DMS114 treated with DMSO at 0.1 percent for 48 hours (cell line): ENCODE measurements around the gene ARHGAP31.
"Not testable (repeated sequence)": the region's sequence is repeated elsewhere in the genome, so short reads cannot be mapped to it uniquely, and the experiment has no call there.

Experiments
- DNase-seq: peaks from one replicate; lab custom pipeline; 2025; ENCODE audit not compliant: unreplicated experiment; lab: John Stamatoyannopoulos, UW

Gene ARHGAP31

DNA sequence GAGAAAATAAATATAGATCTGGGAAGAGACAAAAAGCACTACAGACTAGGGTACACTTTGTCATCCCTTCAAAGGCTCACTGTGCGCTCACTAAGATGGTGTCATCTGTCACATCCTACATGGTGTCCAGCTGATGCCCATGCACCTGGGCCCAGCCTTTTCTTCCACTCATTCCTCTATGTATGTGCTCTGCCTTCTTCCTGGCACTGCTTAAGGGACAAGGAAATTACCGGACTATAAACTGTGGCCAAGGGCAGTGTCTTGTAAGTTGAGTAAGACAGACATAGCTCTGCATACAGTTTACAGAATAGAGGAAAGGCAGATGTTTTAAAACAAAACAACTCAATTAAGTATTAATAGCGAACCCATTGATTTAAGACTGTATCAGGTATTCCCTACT is 52.9 kb downstream of the ARHGAP31 start:
- no peak for DNase-seq

DNA sequence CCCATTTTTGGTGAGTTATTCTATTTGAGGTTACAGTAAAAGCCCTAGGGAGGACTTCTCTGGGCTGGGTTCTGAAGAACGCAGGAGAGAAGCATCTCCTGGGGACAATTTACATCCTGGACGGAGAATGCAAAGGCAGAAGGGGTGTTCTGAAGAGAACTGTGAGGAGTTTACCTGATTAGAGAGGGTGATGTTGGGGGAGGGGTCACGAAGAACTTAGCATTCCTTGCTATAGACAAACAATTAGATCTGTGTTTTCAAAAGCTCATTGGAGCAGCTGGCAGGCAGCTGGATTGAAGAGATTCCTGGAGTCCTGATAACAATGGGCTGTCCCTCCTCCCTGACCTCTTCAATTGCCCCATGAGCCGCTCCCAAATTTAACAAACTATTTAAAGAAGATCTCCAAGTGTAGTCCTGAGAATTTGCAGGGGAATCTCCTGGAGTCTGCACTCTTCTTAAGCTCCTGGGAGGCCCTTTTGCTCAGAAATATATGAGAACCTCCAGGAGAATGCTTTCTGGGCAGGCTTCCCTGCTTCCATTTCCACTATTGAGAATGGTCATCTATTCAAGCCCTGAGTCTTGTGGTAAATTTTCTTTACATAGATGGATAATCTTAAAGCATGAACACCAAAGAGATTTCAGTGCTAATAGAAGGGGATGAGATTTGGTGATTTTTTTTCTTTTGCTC is 55.3 kb downstream of the ARHGAP31 start:
- DNase-seq = no peak

DNA sequence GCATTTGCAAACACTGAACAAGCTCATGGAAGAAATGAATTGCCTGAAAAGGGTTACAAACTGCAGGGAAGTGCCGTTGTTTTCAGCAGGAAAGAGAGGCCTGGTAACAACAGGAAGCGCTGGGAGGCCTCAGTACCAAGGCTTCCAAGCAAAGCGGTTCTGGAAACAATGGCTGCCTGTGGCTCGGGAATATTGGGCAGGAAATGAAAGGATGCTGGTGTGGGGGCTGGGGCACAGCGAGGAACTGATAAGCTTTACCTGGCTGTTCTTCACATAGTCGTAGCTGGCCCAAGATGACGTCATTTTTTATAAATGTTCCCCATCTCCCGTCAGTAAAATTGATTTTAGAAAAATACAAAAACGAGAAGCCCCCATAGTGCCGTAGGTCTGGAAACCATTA is 55.9 kb downstream of the ARHGAP31 start:
- no peak for DNase-seq

DNA sequence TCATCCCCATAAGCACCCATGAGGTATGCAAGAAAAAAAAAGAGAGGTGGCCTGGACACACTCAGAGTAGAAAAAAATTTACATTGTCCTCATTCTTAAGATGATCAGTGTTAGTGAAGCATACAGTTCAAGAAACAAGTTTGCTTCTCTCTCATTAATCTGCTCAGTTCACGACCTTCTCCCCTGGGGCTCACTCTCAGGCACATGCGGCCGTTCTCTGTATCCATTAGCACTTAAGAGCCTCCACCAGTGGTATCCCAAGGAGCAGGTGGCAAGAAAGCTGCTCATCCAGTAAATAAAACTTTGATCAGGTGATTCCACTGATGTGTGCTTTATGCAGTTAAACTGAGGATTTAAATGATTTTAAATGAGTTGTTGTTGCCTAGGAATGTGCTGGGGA is 57.4 kb downstream of the ARHGAP31 start:
- DNase-seq = no peak

DNA sequence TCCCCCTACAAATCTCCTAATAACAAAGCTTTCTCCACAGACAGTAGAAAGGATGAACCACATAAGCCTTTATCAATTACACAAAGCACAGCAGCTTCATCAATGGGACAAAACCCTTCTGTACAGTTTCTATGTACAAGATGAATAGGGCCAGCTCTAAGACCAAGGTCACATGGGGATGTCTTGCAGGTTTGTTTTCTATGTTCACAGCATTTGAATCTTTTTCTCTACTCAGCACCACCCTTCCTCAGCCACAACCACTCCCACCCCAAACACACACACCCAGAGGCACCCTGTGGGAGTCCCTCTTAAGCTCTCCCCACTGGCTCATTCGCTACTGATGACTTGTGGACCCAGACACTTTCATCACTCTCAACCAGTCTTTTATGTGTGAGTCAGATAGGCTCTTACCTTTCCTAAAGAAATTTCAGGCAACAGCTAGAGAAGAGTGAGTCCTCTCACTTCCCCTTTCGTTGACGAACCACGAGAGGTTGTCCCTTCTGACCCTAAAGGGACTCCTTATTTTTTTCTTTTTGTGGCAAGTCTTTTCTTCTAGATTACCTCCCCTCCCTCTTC is 57.9 kb downstream of the ARHGAP31 start:
- DNase-seq = no peak

DNA sequence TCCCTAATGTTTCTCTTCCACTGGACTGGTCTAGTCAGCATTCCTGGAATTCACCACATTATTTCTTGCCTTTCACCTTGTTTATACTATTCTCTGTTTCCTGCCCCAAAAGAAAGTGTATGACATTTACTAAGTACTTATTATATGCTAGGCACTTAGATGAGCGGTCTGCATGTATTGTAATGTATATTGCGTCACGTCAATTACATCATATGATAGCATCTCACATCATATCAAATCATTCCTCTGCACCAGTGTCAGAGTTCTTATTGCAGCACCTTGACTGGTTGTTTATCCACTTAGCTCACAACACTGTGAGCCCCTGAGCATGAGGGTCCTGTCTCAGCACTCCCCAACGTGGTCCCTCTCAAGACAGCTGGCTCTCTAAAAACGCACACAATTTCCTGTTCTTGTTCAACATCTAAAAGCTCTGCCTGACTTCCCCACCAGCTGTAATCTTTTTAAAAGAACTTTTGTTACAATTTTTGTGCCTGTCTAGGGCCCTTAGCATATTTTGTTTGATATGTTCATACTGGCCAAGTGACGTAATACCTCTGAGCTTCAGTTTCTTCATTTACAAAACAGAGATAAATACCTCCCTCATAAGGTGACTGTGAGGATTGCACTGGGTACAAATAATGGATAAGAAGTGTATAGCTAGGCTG is 58.8 kb downstream of the ARHGAP31 start:
- DNase-seq = no peak

DNA sequence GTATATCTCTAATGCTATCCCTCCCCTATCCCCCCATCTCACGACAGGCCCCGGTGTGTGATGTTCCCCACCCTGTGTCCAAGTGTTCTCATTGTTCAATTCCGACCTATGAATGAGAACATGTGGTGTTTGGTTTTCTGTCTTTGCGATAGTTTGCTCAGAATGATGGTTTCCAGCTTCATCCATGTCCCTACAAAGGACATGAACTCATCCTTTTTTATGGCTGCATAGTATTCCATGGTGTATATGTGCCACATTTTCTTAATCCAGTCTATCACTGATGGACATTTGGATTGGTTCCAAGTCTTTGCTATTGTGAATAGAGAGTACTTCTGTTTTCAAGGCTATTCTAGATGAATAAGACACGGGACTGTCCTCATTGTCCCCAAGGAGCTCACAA is 61.4 kb downstream of the ARHGAP31 start:
- not testable (repeated sequence) for DNase-seq

DNA sequence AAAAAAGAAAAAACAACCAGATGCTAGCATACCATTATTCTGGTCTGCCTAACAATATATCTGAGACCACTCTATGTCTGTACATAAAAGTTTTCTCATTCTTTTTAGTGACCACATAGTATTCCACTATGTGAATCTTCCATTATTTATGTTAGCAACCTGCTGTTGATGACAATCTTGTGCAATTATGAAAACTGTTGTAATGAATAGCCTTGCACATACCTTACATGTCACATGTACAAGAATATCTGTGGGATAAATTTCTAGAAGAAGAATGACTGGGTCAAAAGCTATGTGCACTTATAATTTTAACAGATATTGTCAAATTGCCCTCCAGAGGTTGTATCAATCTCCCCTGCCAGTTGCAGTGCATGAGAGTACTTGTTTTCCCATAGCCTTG is 62.5 kb downstream of the ARHGAP31 start:
- no peak for DNase-seq

DNA sequence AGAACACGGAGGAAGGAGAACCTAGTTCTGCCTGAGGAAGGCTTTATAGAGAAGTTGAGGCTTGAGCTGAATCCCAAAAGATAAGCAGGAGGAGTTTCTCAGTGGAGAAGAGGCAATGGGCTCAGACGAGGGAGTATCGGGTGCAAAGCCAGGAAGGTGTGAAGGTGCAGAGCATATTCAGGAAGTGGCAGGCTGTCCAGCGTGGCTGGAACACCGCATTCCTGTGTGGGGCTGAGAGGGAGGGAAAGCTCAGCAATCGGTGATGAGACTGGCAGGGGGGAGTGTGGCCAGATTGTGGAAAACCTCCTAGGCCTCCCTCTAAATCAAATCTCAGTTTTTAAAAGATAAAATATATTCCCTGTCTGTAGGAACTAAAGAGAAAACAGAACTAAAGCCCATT is 63.0 kb downstream of the ARHGAP31 start:
- no peak for DNase-seq

DNA sequence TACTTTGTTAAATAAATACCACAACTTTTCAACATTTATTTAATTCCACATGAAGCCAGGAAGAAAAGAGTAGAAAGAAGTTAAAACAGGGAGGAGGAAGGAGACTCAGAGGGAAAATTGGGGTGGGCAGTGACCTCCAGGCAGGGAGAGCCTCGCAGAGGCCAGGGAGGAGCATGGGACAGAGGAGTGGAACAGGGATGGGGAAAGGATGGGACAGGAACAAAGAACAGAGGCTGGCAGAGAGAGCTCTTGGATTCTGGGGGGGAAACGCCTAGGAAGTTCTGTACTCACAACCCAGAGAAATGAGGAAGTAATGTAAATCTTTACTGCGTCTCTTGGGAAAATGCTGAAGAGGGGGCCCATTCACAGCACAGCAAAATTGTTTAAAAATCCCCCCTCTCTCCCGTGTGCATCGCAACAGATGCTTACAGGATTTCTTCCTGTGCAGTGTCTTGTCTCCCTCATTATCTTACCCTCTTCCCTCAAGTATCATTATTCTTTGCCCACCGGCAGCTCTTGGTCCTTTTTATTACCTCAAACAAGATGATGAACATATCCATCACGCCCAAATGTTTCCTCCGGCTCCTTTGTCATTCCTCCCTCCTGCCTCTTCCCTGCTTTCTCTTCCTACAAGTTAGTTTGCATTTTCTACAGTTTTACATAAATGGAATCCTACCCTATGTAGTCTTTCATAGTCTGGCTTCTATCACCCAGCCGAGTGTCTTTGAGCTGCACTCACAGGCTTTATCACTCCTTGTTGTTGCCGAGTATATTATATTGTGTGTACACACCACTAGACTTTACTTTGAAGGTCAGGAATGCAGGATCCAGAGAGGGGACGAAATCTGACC is 65.5 kb downstream of the ARHGAP31 start:
- DNase-seq = no peak

DNA sequence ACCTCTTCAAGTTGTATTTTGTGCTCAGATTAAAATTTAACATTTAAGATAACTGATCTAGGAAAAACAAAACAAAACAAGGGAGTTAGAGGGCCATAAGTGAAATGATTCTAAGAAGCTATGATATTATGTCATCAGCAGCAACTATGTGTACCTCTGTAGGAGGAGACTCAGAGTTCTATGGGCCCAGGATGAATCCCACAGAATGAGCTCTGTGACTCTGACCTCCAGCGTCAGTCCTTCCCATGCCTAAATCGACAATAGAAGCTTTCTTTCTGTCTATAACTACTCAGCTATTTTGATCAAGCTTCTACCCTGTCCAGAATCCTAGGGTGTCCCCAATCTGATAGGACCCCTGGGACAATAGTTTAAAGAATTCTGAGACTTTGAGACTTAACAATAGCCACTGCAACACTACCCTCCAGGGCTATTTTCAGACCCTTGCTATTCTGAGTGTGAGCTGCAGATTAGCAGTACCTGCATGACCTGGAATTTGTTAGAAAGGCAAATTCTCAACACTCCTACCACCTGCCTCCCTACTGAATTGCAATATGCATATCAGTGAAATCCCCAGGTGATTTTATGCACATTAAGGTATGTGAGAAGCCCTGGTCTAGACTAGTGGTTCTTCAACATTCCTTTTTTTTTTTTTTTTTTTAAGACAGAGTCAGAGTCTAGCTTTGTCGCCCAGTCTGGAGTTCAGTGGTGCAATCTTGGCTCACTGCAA is 66.7 kb downstream of the ARHGAP31 start:
- no peak for DNase-seq

DNA sequence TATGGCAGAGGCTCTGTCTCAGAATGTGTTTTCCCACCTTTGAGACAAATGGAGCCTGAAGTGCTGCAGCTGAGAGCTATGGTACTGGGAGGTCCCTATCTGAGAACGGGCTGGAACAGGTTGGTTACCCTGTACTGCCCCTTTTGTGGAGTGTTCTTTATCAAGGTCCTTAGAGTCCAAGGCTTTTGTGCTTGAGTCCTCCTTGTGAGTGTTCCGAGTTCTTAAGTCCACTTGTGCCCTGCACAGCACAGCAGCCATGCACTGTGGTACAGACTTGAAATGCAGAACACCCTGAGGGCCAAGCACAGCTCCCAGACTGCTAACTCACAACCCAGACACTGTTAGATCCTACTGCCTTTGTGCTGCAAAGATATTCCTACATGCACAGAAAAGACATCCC is 67.8 kb downstream of the ARHGAP31 start:
- DNase-seq = no peak

DNA sequence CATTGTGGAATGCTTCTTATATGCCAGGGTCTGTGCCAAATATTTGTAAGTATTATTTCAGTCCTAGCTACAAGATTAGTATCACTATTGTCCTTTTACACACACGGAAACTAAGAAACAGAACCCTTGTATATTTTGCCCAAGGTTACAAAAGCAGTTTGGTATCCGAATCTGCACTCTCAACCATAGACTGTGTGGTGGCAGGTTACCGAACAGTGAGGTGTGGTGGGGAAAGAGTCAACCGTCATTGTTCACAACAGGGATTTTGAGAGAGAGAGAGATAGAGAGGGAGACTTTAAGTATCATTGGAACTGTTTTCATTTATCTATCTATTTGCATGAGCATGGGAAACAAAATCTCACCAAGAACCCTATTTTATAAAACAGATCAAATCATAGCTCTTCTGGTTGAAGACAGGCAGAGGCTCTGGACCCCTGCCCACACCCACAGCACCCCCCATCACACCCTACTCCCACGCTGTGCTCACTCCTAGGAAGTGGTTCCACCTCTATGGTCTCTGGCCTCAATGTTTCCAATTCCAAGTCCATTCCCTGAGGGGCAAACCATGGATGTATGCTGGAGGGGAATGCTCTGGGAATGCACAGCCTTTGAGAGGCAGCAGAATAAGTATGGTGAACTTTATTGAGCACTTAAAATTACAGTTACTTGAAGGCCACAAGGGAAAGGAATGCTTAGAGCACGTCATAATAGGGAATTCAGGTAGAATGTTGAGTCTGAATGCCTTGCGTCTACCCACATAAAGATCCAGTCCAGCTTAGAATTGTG is 69.0 kb downstream of the ARHGAP31 start:
- no peak for DNase-seq

DNA sequence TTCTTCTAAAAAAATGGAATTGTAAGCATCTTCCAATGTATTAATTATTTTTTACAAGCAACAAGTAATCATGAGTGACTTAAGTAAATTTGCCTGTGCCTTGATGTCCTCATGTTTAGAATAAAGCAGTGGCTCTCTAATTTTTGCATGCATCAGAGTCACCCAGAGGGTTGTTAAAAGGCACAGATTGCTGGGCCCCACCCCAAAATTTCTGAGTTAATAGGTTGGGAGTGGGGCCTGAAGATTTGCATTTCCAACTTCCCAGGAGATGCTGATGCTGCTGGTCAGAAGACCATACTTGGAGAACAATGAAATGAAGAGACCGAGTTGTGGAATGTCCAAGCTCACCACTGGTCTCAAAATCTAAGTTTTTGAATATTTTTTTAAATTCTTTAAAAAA is 70.2 kb downstream of the ARHGAP31 start:
- no peak for DNase-seq

DNA sequence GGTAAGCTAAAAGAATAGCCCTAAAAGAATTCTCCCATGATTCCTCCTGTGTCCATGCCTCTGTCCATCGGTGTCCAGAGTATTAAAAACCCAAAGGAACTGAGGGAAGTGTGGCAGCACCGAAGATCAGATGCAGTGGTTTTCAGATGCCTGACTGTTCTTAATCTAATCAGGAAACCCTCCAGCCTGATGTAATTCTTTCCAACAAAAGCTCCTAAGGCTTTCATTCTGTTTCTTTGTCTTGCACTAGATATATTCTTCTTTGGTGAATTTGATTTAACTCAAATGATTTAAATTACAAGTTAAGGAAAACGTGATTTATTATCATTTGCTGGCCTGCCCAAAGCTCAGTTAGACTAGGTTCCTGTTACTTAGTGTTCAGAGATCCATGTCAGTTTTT is 71.2 kb downstream of the ARHGAP31 start:
- no peak for DNase-seq

DNA sequence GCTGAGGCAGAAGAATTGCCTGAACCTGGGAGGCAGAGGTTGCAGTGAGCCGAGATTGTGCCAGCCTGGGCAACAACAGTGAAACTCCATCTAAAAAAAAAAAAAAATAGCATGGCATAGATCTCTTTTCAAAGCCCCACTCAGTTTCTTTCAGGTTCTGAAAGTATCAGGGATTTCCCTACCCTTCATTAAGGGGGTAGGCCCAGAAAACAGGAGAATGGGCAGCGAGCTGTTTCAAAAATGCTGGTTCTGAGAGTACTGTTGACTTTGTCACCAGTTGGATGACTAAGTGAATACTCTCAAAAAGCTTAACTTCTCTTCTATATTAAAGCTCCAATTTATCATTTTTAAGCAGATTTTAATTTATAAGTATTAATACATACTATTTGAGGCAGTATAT is 72.8 kb downstream of the ARHGAP31 start:
- no peak for DNase-seq

DNA sequence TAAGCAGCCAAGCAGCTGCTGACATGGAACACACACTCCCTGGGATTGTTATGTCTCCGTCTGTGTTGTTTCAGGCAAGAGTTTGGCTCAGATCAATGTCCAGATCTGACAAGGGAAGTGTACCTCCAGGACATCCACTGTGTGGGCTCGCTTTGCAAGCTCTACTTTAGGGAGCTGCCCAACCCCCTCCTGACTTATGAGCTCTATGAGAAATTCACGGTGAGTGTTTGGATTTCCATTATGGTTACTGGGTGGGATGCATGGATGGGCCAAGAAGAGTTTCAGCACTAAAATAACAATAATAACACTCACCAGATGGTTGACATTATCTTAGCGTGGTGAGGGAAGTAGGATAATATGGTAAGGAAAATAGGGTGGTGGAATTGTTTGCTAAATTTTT is 74.1 kb downstream of the ARHGAP31 start:
- no peak for DNase-seq

DNA sequence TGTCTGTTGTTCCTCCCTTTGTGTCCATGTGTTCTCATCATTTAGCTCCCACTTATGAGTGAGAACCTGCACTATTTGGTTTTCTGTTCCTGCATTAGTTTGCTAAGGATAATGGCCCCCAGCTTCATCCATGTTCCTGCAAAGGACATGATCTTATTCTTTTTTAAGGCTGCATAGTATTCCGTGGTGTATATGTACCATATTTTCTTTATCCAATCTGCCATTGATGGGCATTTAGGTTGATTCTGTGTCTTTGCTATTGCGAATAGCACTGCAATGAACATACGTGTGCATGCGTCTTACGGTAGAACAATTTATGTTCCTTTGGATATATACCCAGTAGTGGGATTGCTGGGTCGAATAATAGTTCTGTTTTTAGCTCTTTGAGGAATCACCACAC is 77.6 kb downstream of the ARHGAP31 start:
- not testable (repeated sequence) for DNase-seq

DNA sequence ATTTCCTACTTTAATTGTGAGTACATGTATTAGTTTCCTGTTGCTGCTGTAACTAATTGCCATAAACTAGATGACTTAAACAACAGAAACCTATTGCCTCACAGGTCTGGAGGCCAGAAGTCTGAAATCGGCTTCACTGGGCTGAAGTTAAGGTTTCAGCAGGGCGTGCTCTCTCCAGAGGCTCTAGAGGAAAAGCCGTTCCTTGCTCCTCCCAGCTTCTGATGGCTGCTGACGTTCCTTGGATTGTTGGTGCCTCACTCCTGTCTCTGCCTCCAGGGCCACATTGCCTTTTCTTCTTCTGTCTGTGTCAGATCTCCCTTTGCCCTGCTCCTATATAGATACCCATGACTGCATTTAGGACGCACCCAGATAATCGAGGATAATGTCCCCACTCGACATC is 80.9 kb downstream of the ARHGAP31 start:
- no peak for DNase-seq

DNA sequence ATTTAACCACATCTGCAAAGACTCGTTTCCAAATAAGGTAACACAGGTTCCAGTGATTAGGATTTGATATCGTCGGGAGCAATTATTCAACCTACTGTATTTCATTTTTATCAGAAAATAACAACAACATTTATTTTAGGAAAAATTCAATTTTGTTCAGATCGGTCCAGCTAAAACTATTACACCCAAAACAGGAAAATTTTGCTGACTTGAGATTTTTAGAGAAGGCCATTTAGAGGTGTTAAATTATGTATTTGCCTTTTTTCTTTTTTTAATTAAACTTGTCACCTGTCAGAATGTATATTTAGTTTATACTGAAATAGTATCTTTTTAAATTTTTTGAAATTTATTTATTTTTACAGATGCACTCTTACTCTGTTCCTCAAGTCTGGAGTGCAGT is 81.3 kb downstream of the ARHGAP31 start:
- no peak for DNase-seq
